ENCODE data around the gene PROC. TPM values are rescaled to one million over a fixed set of nuclear protein-coding genes. Genes with fewer than 3 reads are reported as not detected.

The PROC gene
- total RNA-seq, 2 donors from 2014 or later: not detected

DNA sequence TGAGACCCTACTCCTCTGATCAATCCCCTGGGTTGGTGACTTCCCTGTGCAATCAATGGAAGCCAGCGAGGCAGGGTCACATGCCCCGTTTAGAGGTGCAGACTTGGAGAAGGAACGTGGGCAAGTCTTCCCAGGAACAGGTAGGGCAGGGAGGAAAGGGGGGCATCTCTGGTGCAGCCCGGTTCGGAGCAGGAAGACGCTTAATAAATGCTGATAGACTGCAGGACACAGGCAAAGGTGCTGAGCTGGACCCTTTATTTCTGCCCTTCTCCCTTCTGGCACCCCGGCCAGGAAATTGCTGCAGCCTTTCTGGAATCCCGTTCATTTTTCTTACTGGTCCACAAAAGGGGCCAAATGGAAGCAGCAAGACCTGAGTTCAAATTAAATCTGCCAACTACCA lies 821 bp upstream of the PROC start:
- H3K36me3 ChIP-seq: no peaks in the 10 kb centered on the region

DNA sequence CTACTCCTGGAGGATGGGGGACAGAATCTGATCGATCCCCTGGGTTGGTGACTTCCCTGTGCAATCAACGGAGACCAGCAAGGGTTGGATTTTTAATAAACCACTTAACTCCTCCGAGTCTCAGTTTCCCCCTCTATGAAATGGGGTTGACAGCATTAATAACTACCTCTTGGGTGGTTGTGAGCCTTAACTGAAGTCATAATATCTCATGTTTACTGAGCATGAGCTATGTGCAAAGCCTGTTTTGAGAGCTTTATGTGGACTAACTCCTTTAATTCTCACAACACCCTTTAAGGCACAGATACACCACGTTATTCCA lies 844 bp downstream of the PROC start:
- TF ChIP-seq, protein P1, sequence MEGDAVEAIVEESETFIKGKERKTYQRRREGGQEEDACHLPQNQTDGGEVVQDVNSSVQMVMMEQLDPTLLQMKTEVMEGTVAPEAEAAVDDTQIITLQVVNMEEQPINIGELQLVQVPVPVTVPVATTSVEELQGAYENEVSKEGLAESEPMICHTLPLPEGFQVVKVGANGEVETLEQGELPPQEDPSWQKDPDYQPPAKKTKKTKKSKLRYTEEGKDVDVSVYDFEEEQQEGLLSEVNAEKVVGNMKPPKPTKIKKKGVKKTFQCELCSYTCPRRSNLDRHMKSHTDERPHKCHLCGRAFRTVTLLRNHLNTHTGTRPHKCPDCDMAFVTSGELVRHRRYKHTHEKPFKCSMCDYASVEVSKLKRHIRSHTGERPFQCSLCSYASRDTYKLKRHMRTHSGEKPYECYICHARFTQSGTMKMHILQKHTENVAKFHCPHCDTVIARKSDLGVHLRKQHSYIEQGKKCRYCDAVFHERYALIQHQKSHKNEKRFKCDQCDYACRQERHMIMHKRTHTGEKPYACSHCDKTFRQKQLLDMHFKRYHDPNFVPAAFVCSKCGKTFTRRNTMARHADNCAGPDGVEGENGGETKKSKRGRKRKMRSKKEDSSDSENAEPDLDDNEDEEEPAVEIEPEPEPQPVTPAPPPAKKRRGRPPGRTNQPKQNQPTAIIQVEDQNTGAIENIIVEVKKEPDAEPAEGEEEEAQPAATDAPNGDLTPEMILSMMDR (IDR thresholded peaks at IDR 0.05): no peak
- Histone ChIP-seq H3K27ac (no peak overlapping the region), H3K9me3 (no peaks in the 10 kb centered on the region), H3K27me3 (peaks cover 0 to 17% of the 10 kb centered on the region in 2 donors), H3K36me3 (no peaks in the 10 kb centered on the region), H3K4me1 (peaks cover 0 to 31% of the 10 kb centered on the region in 2 donors), H3K4me3 (no peak overlapping the region)
- no peak for DNase-seq (ENCODE audit: low spot score)

More for the DNA sequence above, 821 bp upstream of the PROC start:
- no peak overlapping the region for H3K4me3 ChIP-seq
- no peak for DNase-seq (ENCODE audit: low spot score)
- peaks cover 0 to 5% of the 10 kb centered on the region in 2 donors for H3K9me3 ChIP-seq
- H3K4me1 ChIP-seq: peaks cover 0 to 16% of the 10 kb centered on the region in 2 donors
- peaks cover 0 to 4% of the 10 kb centered on the region in 2 donors for H3K27me3 ChIP-seq
- TF ChIP-seq, protein P1 (IDR thresholded peaks at IDR 0.05): no peak
- H3K27ac ChIP-seq: no peak overlapping the region

DNA sequence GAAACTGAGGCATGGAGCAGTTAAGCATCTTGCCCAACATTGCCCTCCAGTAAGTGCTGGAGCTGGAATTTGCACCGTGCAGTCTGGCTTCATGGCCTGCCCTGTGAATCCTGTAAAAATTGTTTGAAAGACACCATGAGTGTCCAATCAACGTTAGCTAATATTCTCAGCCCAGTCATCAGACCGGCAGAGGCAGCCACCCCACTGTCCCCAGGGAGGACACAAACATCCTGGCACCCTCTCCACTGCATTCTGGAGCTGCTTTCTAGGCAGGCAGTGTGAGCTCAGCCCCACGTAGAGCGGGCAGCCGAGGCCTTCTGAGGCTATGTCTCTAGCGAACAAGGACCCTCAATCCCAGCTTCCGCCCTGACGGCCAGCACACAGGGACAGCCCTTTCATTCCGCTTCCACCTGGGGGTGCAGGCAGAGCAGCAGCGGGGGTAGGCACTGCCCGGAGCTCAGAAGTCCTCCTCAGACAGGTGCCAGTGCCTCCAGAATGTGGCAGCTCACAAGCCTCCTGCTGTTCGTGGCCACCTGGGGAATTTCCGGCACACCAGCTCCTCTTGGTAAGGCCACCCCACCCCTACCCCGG lies 1.3 kb downstream of the PROC start:
- Histone ChIP-seq H3K4me1 (peaks cover 0 to 31% of the 10 kb centered on the region in 2 donors), H3K9me3 (no peaks in the 10 kb centered on the region), H3K27me3 (peaks cover 0 to 17% of the 10 kb centered on the region in 2 donors), H3K36me3 (no peaks in the 10 kb centered on the region), H3K27ac (no peak overlapping the region), H3K4me3 (no peak overlapping the region)
- no peak for DNase-seq (ENCODE audit: low spot score)
- TF ChIP-seq, protein P1 (IDR thresholded peaks at IDR 0.05): no peak

DNA sequence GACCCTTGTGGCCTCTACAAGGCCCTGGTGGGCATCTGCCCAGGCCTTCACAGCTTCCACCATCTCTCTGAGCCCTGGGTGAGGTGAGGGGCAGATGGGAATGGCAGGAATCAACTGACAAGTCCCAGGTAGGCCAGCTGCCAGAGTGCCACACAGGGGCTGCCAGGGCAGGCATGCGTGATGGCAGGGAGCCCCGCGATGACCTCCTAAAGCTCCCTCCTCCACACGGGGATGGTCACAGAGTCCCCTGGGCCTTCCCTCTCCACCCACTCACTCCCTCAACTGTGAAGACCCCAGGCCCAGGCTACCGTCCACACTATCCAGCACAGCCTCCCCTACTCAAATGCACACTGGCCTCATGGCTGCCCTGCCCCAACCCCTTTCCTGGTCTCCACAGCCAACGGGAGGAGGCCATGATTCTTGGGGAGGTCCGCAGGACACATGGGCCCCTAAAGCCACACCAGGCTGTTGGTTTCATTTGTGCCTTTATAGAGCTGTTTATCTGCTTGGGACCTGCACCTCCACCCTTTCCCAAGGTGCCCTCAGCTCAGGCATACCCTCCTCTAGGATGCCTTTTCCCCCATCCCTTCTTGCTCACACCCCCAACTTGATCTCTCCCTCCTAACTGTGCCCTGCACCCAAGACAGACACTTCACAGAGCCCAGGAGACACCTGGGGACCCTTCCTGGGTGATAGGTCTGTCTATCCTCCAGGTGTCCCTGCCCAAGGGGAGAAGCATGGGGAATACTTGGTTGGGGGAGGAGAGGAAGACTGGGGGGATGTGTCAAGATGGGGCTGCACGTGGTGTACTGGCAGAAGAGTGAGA lies 2.0 kb downstream of the PROC start:
- Histone ChIP-seq H3K27me3 (peaks cover 0 to 17% of the 10 kb centered on the region in 2 donors), H3K9me3 (no peaks in the 10 kb centered on the region), H3K36me3 (no peaks in the 10 kb centered on the region), H3K4me3 (no peak overlapping the region), H3K27ac (no peak overlapping the region), H3K4me1 (peaks cover 0 to 29% of the 10 kb centered on the region in 2 donors)
- TF ChIP-seq, protein P1 (IDR thresholded peaks at IDR 0.05): no peak
- DNase-seq (ENCODE audit: low spot score): no peak

DNA sequence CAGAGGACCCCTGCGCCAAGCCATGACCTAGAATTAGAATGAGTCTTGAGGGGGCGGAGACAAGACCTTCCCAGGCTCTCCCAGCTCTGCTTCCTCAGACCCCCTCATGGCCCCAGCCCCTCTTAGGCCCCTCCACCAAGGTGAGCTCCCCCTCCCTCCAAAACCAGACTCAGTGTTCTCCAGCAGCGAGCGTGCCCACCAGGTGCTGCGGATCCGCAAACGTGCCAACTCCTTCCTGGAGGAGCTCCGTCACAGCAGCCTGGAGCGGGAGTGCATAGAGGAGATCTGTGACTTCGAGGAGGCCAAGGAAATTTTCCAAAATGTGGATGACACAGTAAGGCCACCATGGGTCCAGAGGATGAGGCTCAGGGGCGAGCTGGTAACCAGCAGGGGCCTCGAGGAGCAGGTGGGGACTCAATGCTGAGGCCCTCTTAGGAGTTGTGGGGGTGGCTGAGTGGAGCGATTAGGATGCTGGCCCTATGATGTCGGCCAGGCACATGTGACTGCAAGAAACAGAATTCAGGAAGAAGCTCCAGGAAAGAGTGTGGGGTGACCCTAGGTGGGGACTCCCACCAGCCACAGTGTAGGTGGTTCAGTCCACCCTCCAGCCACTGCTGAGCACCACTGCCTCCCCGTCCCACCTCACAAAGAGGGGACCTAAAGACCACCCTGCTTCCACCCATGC lies 3.0 kb downstream of the PROC start:
- TF ChIP-seq, protein P1 (IDR thresholded peaks at IDR 0.05): no peak

More for the DNA sequence above, 3.0 kb downstream of the PROC start:
- H3K4me1 ChIP-seq: peaks cover 0 to 19% of the 10 kb centered on the region in 2 donors
- H3K27ac ChIP-seq: no peak overlapping the region
- H3K36me3 ChIP-seq: no peaks in the 10 kb centered on the region
- no peak overlapping the region for H3K4me3 ChIP-seq
- H3K27me3 ChIP-seq: peaks cover 0 to 17% of the 10 kb centered on the region in 2 donors
- H3K9me3 ChIP-seq: no peaks in the 10 kb centered on the region
- DNase-seq (ENCODE audit: low spot score): no peak
